Liver (tissue), 9 donors: ENCODE data around the gene WDR90. TPM values are rescaled to one million over a fixed set of nuclear protein-coding genes. Genes with fewer than 3 reads are reported as not detected.

Experiments
- DNase-seq: peaks from one replicate; pipeline ENCODE4 v3.0.0-alpha.2; 2017; ENCODE audit warnings: low spot score
- H3K27ac ChIP-seq, 2 donors: one replicate each; pipeline ENCODE4 v1.7.0; 2013; ENCODE audit warnings: inconsistent platforms in 2 of 2, low read length in 2 of 2, control low read depth in 1 of 2, low read depth in 1 of 2, mild to moderate bottlenecking in 1 of 2
- H3K27me3 ChIP-seq, 4 donors: one replicate each; pipeline versions ENCODE4 v1.6.1 to v1.7.0; 2013; ENCODE audit warnings: low read length in 3 of 4, inconsistent platforms in 1 of 4, mild to moderate bottlenecking in 1 of 4, moderate library complexity in 1 of 4; ENCODE audit not compliant: control insufficient read depth in 4 of 4, insufficient read depth in 4 of 4
- H3K36me3 ChIP-seq, 4 donors: one replicate each; pipeline versions ENCODE4 v1.6.1 to v1.7.0; 2013; ENCODE audit warnings: low read length in 3 of 4, mild to moderate bottlenecking in 3 of 4, low read depth in 1 of 4, moderate library complexity in 1 of 4; ENCODE audit not compliant: control insufficient read depth in 4 of 4, insufficient read depth in 3 of 4
- H3K4me1 ChIP-seq, 4 donors: one replicate each; pipeline versions ENCODE4 v1.6.1 to v1.7.0; 2013; ENCODE audit warnings: low read length in 3 of 4, mild to moderate bottlenecking in 3 of 4, moderate library complexity in 1 of 4; ENCODE audit not compliant: control insufficient read depth in 4 of 4, insufficient read depth in 4 of 4
- H3K4me3 ChIP-seq, 3 donors: one replicate each; pipeline versions ENCODE4 v1.6.1 to v1.7.0; 2013; ENCODE audit warnings: low read length in 3 of 3, control low read depth in 1 of 3, low read depth in 1 of 3, mild to moderate bottlenecking in 1 of 3
- H3K9ac ChIP-seq, 2 donors: one replicate each; pipeline ENCODE4 v1.7.0; 2013; ENCODE audit warnings: low read length in 2 of 2, mild to moderate bottlenecking in 2 of 2, moderate library complexity in 2 of 2, control low read depth in 1 of 2, low read depth in 1 of 2
- H3K9me3 ChIP-seq, 4 donors: one replicate each; pipeline versions ENCODE4 v1.6.1 to v1.7.0; 2013; ENCODE audit warnings: low read length in 3 of 4; ENCODE audit not compliant: control insufficient read depth in 4 of 4
- EGR1 ChIP-seq, 2 donors: IDR thresholded peaks; 2 replicates each; pipeline ENCODE4 v1.6.1; 2016 to 2018; ENCODE audit warnings: antibody characterized with exemption in 2 of 2, low read depth in 2 of 2
- FOXA2 ChIP-seq: IDR thresholded peaks from 2 replicates; pipeline ENCODE4 v1.6.1; 2016; ENCODE audit warnings: antibody characterized with exemption
- HNF4A ChIP-seq, 2 donors: conservative IDR thresholded peaks; 2 replicates each; pipeline ENCODE4 v1.6.1; 2016; ENCODE audit warnings: antibody characterized with exemption in 2 of 2, mild to moderate bottlenecking in 2 of 2
- HNF4G ChIP-seq: IDR thresholded peaks from 2 replicates; pipeline ENCODE4 v1.6.1; 2016; ENCODE audit warnings: antibody characterized with exemption
- JUND ChIP-seq, 2 donors: IDR thresholded peaks; 2 replicates each; pipeline ENCODE4 v1.6.1; 2016; ENCODE audit warnings: antibody characterized with exemption in 2 of 2
- NR2F2 ChIP-seq: IDR thresholded peaks from 2 replicates; pipeline ENCODE4 v1.6.1; 2016; ENCODE audit warnings: antibody characterized with exemption
- RAD21 ChIP-seq, 2 donors: IDR thresholded peaks; 2 replicates each; pipeline ENCODE4 v1.6.1; 2016; ENCODE audit warnings: antibody characterized with exemption in 2 of 2, mild to moderate bottlenecking in 2 of 2
- RXRA ChIP-seq, 2 donors: IDR thresholded peaks; 2 replicates each; pipeline ENCODE4 v1.6.1; 2017 to 2018; ENCODE audit warnings: antibody characterized with exemption in 2 of 2, mild to moderate bottlenecking in 1 of 2
- SP1 ChIP-seq: IDR thresholded peaks from 2 replicates; pipeline ENCODE4 v1.6.1; 2018; ENCODE audit warnings: antibody characterized with exemption, mild to moderate bottlenecking
- TAF1 ChIP-seq: conservative IDR thresholded peaks from 2 replicates; pipeline ENCODE4 v1.6.1; 2016; ENCODE audit warnings: antibody characterized with exemption, mild to moderate bottlenecking
- YY1 ChIP-seq: IDR thresholded peaks from 2 replicates; pipeline ENCODE4 v1.6.1; 2016; ENCODE audit warnings: antibody characterized with exemption, mild to moderate bottlenecking
- WGBS: extraction: QIAGEN DNeasy Blood & Tissue Kit; methylation state at CpG from one replicate; pipeline ENCODE4 v1.1.7; 2013; 5-methylcytosine and 5-hydroxymethylcytosine counted together
- polyA plus RNA-seq, 2 donors: library from polyadenylated mRNA; stranded (reverse) in 1 of 2; unstranded in 1 of 2; fragments of 200-250 nt in 1 of 2; fragments of >200 nt in 1 of 2; fragmentation: Nextera tagmentation in 1 of 2; extraction: Ambion mirVana in 1 of 2; gene quantifications; one replicate each; pipeline versions ENCODE4 v1.2.1 to v1.2.3, GENCODE V29; 2013 to 2015
- total RNA-seq, 2 donors: library from RNA; depleted of rRNA; stranded (reverse); fragments of >200 nt; gene quantifications; one replicate each; pipeline ENCODE4 v1.2.3, GENCODE V29; 2014
- TF ChIP-seq, protein P1 (sequence below): IDR thresholded peaks from 2 replicates; pipeline ENCODE4 v1.6.1; 2016; ENCODE audit warnings: antibody characterized with exemption, mild to moderate bottlenecking
- TF ChIP-seq, protein P2 (sequence below): IDR thresholded peaks from 2 replicates; pipeline ENCODE4 v1.6.1; 2016; ENCODE audit warnings: antibody characterized with exemption
- TF ChIP-seq, protein P3 (sequence below): IDR thresholded peaks from 2 replicates; pipeline ENCODE4 v1.6.1; 2016; ENCODE audit warnings: antibody characterized with exemption
- TF ChIP-seq, protein P4 (sequence below): fragments of 150-350 bp; IDR thresholded peaks from 2 replicates; pipeline ENCODE4 v1.5.1; 2017; ENCODE audit warnings: improper control_type of control experiment, low read depth, low read length; ENCODE audit not compliant: missing input control
- TF ChIP-seq, protein P5 (sequence below): IDR thresholded peaks from 2 replicates; pipeline ENCODE4 v1.6.1; 2016; ENCODE audit warnings: antibody characterized with exemption
- donor health status: healthy.
- donor health status: healthy.
- donor health status: healthy.
- donor health status: healthy.
- donor health status: healthy.

The WDR90 gene
- total and polyA plus RNA-seq, 4 donors, result 4.7 to 13.4 (median 7.9) TPM

DNA sequence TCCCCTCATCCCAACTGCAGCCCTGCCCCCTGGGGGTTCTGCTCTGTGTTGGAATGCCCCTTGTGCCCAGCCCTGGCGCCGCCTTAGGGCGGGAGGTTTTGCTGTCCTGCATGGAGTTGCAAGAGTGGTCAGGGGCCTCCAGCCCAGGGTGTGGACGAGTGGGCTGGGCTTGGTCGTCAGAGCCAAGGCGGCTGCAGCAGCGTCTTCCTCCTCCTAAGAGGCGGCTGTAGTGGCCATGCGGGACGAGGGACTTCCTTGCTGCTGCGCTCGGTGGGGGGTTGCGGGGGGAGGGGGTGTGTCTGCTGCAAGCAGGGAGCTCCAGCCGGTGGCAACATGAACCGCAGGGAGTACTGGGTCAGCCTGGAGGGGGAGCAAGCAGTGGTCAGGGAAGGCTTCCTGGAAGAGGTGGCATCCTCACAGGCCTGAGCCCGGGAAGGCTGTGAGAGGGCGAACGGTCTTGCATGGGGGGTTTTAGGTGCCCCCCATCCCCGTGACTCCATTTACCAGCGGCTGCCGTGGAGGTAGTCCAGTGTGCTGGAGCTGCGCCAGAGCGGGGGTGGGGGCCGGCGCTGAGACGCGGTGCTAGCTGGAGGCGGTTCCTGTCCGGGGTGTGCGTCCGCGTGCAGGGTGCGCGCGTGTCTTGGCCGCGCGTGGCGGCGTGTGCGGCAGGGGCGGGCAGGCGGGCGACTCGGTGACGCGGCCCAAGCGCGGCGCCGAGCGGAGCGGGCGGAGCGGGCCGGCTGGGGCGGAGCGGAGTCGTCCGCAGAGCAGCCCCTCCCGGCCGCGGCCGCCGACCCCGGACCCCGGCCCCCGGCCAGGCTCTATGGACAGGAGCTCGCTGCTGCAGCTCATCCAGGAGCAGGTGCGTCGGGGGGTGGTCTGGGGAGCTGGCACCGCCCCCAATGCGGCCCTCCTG lies 26.1 kb downstream of the WDR90 start, which contains the start of gene RHBDL1:
RHBDL1 (plus strand) TSS at position 704 of the 916 bp plus-strand sequence; CDS start at position 824, 120 bp downstream.
- Histone ChIP-seq H3K4me1 (peaks cover 6 to 28% (median 15%) of the 10 kb centered on the region in 4 donors), H3K27ac (no peak within 1 kb of the TSS)
- 9% methylated on average over 73 of the region's 73 CpGs for WGBS

More for the DNA sequence above, 26.1 kb downstream of the WDR90 start, which contains the start of gene RHBDL1:
- H3K27me3 ChIP-seq, result no peaks in the 10 kb centered on the region
- no peaks in the 10 kb centered on the region for H3K9me3 ChIP-seq
- TF ChIP-seq, protein P1, sequence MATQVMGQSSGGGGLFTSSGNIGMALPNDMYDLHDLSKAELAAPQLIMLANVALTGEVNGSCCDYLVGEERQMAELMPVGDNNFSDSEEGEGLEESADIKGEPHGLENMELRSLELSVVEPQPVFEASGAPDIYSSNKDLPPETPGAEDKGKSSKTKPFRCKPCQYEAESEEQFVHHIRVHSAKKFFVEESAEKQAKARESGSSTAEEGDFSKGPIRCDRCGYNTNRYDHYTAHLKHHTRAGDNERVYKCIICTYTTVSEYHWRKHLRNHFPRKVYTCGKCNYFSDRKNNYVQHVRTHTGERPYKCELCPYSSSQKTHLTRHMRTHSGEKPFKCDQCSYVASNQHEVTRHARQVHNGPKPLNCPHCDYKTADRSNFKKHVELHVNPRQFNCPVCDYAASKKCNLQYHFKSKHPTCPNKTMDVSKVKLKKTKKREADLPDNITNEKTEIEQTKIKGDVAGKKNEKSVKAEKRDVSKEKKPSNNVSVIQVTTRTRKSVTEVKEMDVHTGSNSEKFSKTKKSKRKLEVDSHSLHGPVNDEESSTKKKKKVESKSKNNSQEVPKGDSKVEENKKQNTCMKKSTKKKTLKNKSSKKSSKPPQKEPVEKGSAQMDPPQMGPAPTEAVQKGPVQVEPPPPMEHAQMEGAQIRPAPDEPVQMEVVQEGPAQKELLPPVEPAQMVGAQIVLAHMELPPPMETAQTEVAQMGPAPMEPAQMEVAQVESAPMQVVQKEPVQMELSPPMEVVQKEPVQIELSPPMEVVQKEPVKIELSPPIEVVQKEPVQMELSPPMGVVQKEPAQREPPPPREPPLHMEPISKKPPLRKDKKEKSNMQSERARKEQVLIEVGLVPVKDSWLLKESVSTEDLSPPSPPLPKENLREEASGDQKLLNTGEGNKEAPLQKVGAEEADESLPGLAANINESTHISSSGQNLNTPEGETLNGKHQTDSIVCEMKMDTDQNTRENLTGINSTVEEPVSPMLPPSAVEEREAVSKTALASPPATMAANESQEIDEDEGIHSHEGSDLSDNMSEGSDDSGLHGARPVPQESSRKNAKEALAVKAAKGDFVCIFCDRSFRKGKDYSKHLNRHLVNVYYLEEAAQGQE, result no peak
- TF ChIP-seq JUND (IDR thresholded peaks at IDR 0.05) (no peak), RXRA (IDR thresholded peaks at IDR 0.05) (no peak), SP1 (no peak), EGR1 (IDR thresholded peaks at IDR 0.05; ENCODE audit: low read depth in 2 of 2) (no peak), TAF1 (no peak), NR2F2 (no peak), HNF4A (conservative IDR thresholded peaks at IDR 0.05) (no peak), YY1 (no peak), HNF4G (no peak), RAD21 (IDR thresholded peaks at IDR 0.05) (no peak), FOXA2 (no peak)
- TF ChIP-seq, protein P2, sequence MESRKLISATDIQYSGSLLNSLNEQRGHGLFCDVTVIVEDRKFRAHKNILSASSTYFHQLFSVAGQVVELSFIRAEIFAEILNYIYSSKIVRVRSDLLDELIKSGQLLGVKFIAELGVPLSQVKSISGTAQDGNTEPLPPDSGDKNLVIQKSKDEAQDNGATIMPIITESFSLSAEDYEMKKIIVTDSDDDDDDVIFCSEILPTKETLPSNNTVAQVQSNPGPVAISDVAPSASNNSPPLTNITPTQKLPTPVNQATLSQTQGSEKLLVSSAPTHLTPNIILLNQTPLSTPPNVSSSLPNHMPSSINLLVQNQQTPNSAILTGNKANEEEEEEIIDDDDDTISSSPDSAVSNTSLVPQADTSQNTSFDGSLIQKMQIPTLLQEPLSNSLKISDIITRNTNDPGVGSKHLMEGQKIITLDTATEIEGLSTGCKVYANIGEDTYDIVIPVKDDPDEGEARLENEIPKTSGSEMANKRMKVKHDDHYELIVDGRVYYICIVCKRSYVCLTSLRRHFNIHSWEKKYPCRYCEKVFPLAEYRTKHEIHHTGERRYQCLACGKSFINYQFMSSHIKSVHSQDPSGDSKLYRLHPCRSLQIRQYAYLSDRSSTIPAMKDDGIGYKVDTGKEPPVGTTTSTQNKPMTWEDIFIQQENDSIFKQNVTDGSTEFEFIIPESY, result no peak
- TF ChIP-seq, protein P3, sequence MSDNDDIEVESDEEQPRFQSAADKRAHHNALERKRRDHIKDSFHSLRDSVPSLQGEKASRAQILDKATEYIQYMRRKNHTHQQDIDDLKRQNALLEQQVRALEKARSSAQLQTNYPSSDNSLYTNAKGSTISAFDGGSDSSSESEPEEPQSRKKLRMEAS, result no peak
- TF ChIP-seq, protein P4, sequence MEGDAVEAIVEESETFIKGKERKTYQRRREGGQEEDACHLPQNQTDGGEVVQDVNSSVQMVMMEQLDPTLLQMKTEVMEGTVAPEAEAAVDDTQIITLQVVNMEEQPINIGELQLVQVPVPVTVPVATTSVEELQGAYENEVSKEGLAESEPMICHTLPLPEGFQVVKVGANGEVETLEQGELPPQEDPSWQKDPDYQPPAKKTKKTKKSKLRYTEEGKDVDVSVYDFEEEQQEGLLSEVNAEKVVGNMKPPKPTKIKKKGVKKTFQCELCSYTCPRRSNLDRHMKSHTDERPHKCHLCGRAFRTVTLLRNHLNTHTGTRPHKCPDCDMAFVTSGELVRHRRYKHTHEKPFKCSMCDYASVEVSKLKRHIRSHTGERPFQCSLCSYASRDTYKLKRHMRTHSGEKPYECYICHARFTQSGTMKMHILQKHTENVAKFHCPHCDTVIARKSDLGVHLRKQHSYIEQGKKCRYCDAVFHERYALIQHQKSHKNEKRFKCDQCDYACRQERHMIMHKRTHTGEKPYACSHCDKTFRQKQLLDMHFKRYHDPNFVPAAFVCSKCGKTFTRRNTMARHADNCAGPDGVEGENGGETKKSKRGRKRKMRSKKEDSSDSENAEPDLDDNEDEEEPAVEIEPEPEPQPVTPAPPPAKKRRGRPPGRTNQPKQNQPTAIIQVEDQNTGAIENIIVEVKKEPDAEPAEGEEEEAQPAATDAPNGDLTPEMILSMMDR, result no peak
- TF ChIP-seq, protein P5, sequence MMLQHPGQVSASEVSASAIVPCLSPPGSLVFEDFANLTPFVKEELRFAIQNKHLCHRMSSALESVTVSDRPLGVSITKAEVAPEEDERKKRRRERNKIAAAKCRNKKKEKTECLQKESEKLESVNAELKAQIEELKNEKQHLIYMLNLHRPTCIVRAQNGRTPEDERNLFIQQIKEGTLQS, result no peak
- H3K9ac ChIP-seq, result no peak within 1 kb of the TSS
- H3K4me3 ChIP-seq, result peak within 1 kb of the TSS in 1 of 3 donors; percentile 47
- no peak for DNase-seq
- H3K36me3 ChIP-seq, result peaks cover 5 to 34% (median 19%) of the 10 kb centered on the region in 4 donors
